AG04450 (cell line): ENCODE results near the gene CPVL. TPM values are rescaled to one million over a fixed set of nuclear protein-coding genes. Genes with fewer than 3 reads are reported as not detected.

ENCODE experiments used
- CTCF ChIA-PET: fragments of 300-600, 350-600 bp; formaldehyde crosslinking; extraction: SDS; loops from one replicate; lab custom pipeline; 2022; ENCODE audit warnings: antibody characterized with exemption, inconsistent platforms; lab: Charles Lee
- POLR2A ChIA-PET: fragments of 350-600 bp; formaldehyde crosslinking; extraction: SDS; loops from one replicate; lab custom pipeline; 2021; ENCODE audit warnings: antibody characterized with exemption, inconsistent platforms; lab: Yijun Ruan, JAX
- DNase-seq: peaks from one replicate; pipeline ENCODE4 v3.0.0-alpha.2; 2011; ENCODE audit warnings: low read depth, low spot score
- H3K27ac ChIP-seq: one replicate; pipeline ENCODE4 v1.5.1; 2012; ENCODE audit warnings: low read depth, low read length, control low read depth
- H3K27me3 ChIP-seq: one replicate; pipeline ENCODE4 v1.6.0; 2012; ENCODE audit warnings: low read length; ENCODE audit not compliant: control insufficient read depth, insufficient read depth
- H3K4me3 ChIP-seq: 2 replicates; pipeline ENCODE4 v1.5.1; 2011; ENCODE audit warnings: mild to moderate bottlenecking, low read depth, low read length, control low read depth
- H3K9me3 ChIP-seq: 2 replicates; pipeline ENCODE4 v1.5.1; 2012; ENCODE audit warnings: low read length; ENCODE audit not compliant: control insufficient read depth, insufficient read depth
- CTCF ChIP-seq: IDR thresholded peaks from 2 replicates; pipeline ENCODE4 v1.5.1; 2011; ENCODE audit warnings: low read depth, low read length, control low read depth, inconsistent platforms
- polyA plus RNA-seq: library from polyadenylated mRNA; depleted of rRNA; stranded (reverse); fragments of >200 nt; gene quantifications from 2 replicates; pipeline ENCODE4 v1.2.3, GENCODE V29; 2011

The CPVL gene
- polyA plus RNA-seq, 1 experiment = not detected

- no peak overlapping the region for H3K4me3 ChIP-seq
- TF ChIP-seq CTCF = no peak
- DNase-seq = no peak
- CTCF ChIA-PET = interaction anchor here (0.6 kb wide), 1 partner anchor 547 kb away, joined by 3 read pairs; no protein-coding TSS in a partner anchor
- POLR2A ChIA-PET = no interaction called here
- H3K27me3 ChIP-seq = peaks cover 2% of the 10 kb centered on the region
- no peak overlapping the region for H3K27ac ChIP-seq
- no peaks in the 10 kb centered on the region for H3K9me3 ChIP-seq
Measured at GRCh38 chr7:29044554-29044953, 101.8 kb downstream of the CPVL start.

- peaks cover 2% of the 10 kb centered on the region for H3K27me3 ChIP-seq
- H3K4me3 ChIP-seq = no peak overlapping the region
- POLR2A ChIA-PET = no interaction called here
- DNase-seq = no peak
- no peak for TF ChIP-seq CTCF
- CTCF ChIA-PET = interaction anchor here (0.5 to 1.0 kb wide), 2 partner anchors 116 to 145 kb away, joined by 3 to 7 read pairs; no protein-coding TSS in a partner anchor
- no peaks in the 10 kb centered on the region for H3K9me3 ChIP-seq
- no peak overlapping the region for H3K27ac ChIP-seq
Measured at GRCh38 chr7:29043576-29043975, 102.8 kb downstream of the CPVL start.

- TF ChIP-seq CTCF = no peak
- Histone ChIP-seq H3K27ac (no peak overlapping the region), H3K9me3 (no peaks in the 10 kb centered on the region), H3K27me3 (peaks cover 2% of the 10 kb centered on the region), H3K4me3 (no peak overlapping the region)
- POLR2A ChIA-PET = no interaction called here
- CTCF ChIA-PET = interaction anchor here (0.5 to 1.0 kb wide), 2 partner anchors 116 to 146 kb away, joined by 3 to 7 read pairs; no protein-coding TSS in a partner anchor
- DNase-seq = no peak
Measured at GRCh38 chr7:29042824-29043231, 103.5 kb downstream of the CPVL start.

- ChIA-PET POLR2A (no interaction called here), CTCF (no interaction called here)
- DNase-seq = no peak
- no peak overlapping the region for H3K4me3 ChIP-seq
- no peak overlapping the region for H3K27ac ChIP-seq
- no peaks in the 10 kb centered on the region for H3K9me3 ChIP-seq
- peaks cover 2% of the 10 kb centered on the region for H3K27me3 ChIP-seq
- TF ChIP-seq CTCF = no peak
Measured at GRCh38 chr7:29041991-29042390, 104.3 kb downstream of the CPVL start.

GRCh38 chr7:29040579-29040925 is 105.8 kb downstream of the CPVL start:
- POLR2A ChIA-PET = no interaction called here
- Histone ChIP-seq H3K9me3 (no peaks in the 10 kb centered on the region), H3K27me3 (peaks cover 2% of the 10 kb centered on the region), H3K4me3 (no peak overlapping the region), H3K27ac (no peak overlapping the region)
- CTCF ChIA-PET = interaction anchor here (1.6 kb wide), 1 partner anchor 66 kb away, joined by 7 read pairs; no protein-coding TSS in a partner anchor
- TF ChIP-seq CTCF = no peak
- DNase-seq = no peak
